SK-N-SH (cell line): ENCODE data around the gene TMEM39B. TPM values are rescaled to one million over a fixed set of nuclear protein-coding genes. Genes with fewer than 3 reads are reported as not detected.
A peak's percentile ranks its signal among the peaks of the same experiment; 100 is the strongest.

Source experiments
- CTCF ChIA-PET: fragments of 300-600, 350-600 bp; formaldehyde crosslinking; extraction: SDS; loops from one replicate; lab custom pipeline; 2021; lab: Yijun Ruan, JAX
- POLR2A ChIA-PET: fragments of 350-600 bp; sonication (Branson Sonifier 250); formaldehyde crosslinking; extraction: SDS; loops from one replicate; lab custom pipeline; 2020; ENCODE audit warnings: antibody characterized with exemption, inconsistent platforms; lab: Yijun Ruan, JAX
- DNase-seq: peaks from one replicate; pipeline ENCODE4 v3.0.0; 2012
- H2AFZ ChIP-seq: fragments of 200-600 bp; sonication (generic); 2 replicates; pipeline ENCODE4 v1.8.1; 2016; ENCODE audit warnings: antibody characterized with exemption, mild to moderate bottlenecking, low read depth
- H3F3A ChIP-seq: fragments of 200-600 bp; sonication (generic); replicated peaks from 2 replicates; pipeline ENCODE3; 2016; ENCODE audit warnings: antibody characterized with exemption, mild to moderate bottlenecking; ENCODE audit not compliant: insufficient read depth
- H3K27ac ChIP-seq, 2 experiments: fragments of 200-500 bp in 1 of 2; fragments of 200-600 bp in 1 of 2; sonication (Bioruptor generic) in 1 of 2; sonication (generic), shearing (Covaris generic) in 1 of 2; 2 replicates each; pipeline versions ENCODE4 v1.5.1 to v1.6.1; 2014 to 2016; ENCODE audit warnings: low read depth in 2 of 2, inconsistent platforms in 1 of 2, low read length in 1 of 2, mild to moderate bottlenecking in 1 of 2, mixed read lengths in 1 of 2
- H3K27me3 ChIP-seq: fragments of 200-600 bp; sonication (generic), shearing (Covaris generic); 2 replicates; pipeline ENCODE4 v1.6.1; 2016; ENCODE audit warnings: mixed run types; ENCODE audit not compliant: insufficient read depth
- H3K36me3 ChIP-seq, 2 experiments: fragments of 200-500 bp in 1 of 2; fragments of 200-600 bp in 1 of 2; sonication (Bioruptor generic) in 1 of 2; sonication (generic) in 1 of 2; replicated peaks in 1 of 2; 2 replicates each; pipeline versions ENCODE3 to v1.5.1; 2014 to 2016; ENCODE audit warnings: low read length in 1 of 2, mild to moderate bottlenecking in 1 of 2; ENCODE audit not compliant: insufficient read depth in 2 of 2, control insufficient read depth in 1 of 2
- H3K4me1 ChIP-seq, 2 experiments: fragments of 200-500 bp in 1 of 2; fragments of 200-600 bp in 1 of 2; sonication (Bioruptor generic) in 1 of 2; sonication (generic), shearing (Covaris generic) in 1 of 2; 2 replicates each; pipeline versions ENCODE4 v1.5.1 to v1.6.1; 2014 to 2016; ENCODE audit warnings: low read depth in 1 of 2, low read length in 1 of 2, mixed run types in 1 of 2; ENCODE audit not compliant: insufficient read depth in 2 of 2, control insufficient read depth in 1 of 2
- H3K4me2 ChIP-seq: fragments of 200-600 bp; sonication (generic), shearing (Covaris generic); 2 replicates; pipeline ENCODE4 v1.6.1; 2017; ENCODE audit warnings: mixed run types
- H3K4me3 ChIP-seq, 2 experiments: fragments of 200-500 bp in 1 of 2; fragments of 200-600 bp in 1 of 2; sonication (Bioruptor generic) in 1 of 2; sonication (generic), shearing (Covaris generic) in 1 of 2; 2 replicates each; pipeline versions ENCODE4 v1.5.1 to v1.8.1; 2014 to 2016; ENCODE audit warnings: low read depth in 2 of 2, inconsistent platforms in 1 of 2, low read length in 1 of 2, mild to moderate bottlenecking in 1 of 2, mixed read lengths in 1 of 2, moderate library complexity in 1 of 2
- H3K79me2 ChIP-seq: fragments of 200-600 bp; sonication (generic); 2 replicates; pipeline ENCODE4 v1.8.1; 2017; ENCODE audit warnings: mild to moderate bottlenecking; ENCODE audit not compliant: insufficient read depth
- H3K9ac ChIP-seq: fragments of 200-600 bp; sonication (generic); 2 replicates; pipeline ENCODE4 v1.6.1; 2017; ENCODE audit warnings: mixed run types
- H3K9me2 ChIP-seq: fragments of 200-600 bp; sonication (generic); 2 replicates; pipeline ENCODE4 v1.6.1; 2017; ENCODE audit warnings: mixed run types
- H3K9me3 ChIP-seq: fragments of 200-600 bp; sonication (generic); 2 replicates; pipeline ENCODE4 v1.6.1; 2017; ENCODE audit warnings: mixed run types, mild to moderate bottlenecking, moderate library complexity
- H4K20me1 ChIP-seq: fragments of 200-600 bp; sonication (generic); 2 replicates; pipeline ENCODE4 v1.6.1; 2017; ENCODE audit warnings: mild to moderate bottlenecking, mixed run types; ENCODE audit not compliant: insufficient read depth
- EP300 ChIP-seq, 2 experiments: IDR thresholded peaks; 2 replicates each; pipeline versions ENCODE4 v1.4.0 to v1.6.1; 2012; ENCODE audit warnings: borderline replicate concordance in 1 of 2, low read depth in 1 of 2, low read length in 1 of 2
- GABPA ChIP-seq: IDR thresholded peaks from 2 replicates; pipeline ENCODE4 v1.4.0; 2012; ENCODE audit warnings: low read depth, mild to moderate bottlenecking
- JUND ChIP-seq: IDR thresholded peaks from 2 replicates; pipeline ENCODE4 v1.4.0; 2012
- MEF2A ChIP-seq: IDR thresholded peaks from 2 replicates; pipeline ENCODE4 v1.4.0; 2012; ENCODE audit warnings: low read depth, borderline replicate concordance
- MXI1 ChIP-seq: IDR thresholded peaks from 2 replicates; pipeline ENCODE4 v1.6.1; 2012; ENCODE audit warnings: mild to moderate bottlenecking, low read depth, low read length, improper control_type of control experiment
- RCOR1 ChIP-seq: fragments of 150-350 bp; IDR thresholded peaks from 2 replicates; pipeline ENCODE4 v1.6.1; 2017; ENCODE audit warnings: antibody characterized with exemption, low read length
- RFX5 ChIP-seq: IDR thresholded peaks from 2 replicates; pipeline ENCODE4 v1.6.1; 2012; ENCODE audit warnings: mild to moderate bottlenecking, improper control_type of control experiment, low read length
- RXRA ChIP-seq: IDR thresholded peaks from 2 replicates; pipeline ENCODE4 v1.4.0; 2012; ENCODE audit warnings: low read depth, mild to moderate bottlenecking, borderline replicate concordance
- TAF1 ChIP-seq: IDR thresholded peaks from 2 replicates; pipeline ENCODE4 v1.6.1; 2012; ENCODE audit warnings: low read depth, mild to moderate bottlenecking, low read length, moderate library complexity, borderline replicate concordance
- TEAD4 ChIP-seq: IDR thresholded peaks from 2 replicates; pipeline ENCODE4 v1.4.0; 2012; ENCODE audit warnings: mild to moderate bottlenecking, borderline replicate concordance; ENCODE audit not compliant: insufficient read depth
- WGBS: methylation state at CpG from one replicate; pipeline ENCODE4 v1.1.6; 2017; ENCODE audit warnings: low lambda C conversion rate; 5-methylcytosine and 5-hydroxymethylcytosine counted together
- polyA plus RNA-seq, 3 experiments: library from polyadenylated mRNA; depleted of rRNA; stranded (reverse); fragments of >200 nt; gene quantifications; 2 replicates each; pipeline ENCODE4 v1.2.3, GENCODE V29; 2012
- TF ChIP-seq, protein P1 (sequence below): fragments of 200-600 bp; sonication (generic); IDR thresholded peaks from 2 replicates; pipeline ENCODE4 v1.6.1; 2017; ENCODE audit warnings: antibody characterized with exemption, mild to moderate bottlenecking, moderate library complexity
- TF ChIP-seq, protein P2 (sequence below): IDR thresholded peaks from 2 replicates; pipeline ENCODE4 v1.4.0; 2012; ENCODE audit warnings: low read depth, borderline replicate concordance

The TMEM39B gene
- polyA plus RNA-seq, 1 of the 3 experiments (the other 2 are of a cell fraction), result 25.1 TPM

DNA sequence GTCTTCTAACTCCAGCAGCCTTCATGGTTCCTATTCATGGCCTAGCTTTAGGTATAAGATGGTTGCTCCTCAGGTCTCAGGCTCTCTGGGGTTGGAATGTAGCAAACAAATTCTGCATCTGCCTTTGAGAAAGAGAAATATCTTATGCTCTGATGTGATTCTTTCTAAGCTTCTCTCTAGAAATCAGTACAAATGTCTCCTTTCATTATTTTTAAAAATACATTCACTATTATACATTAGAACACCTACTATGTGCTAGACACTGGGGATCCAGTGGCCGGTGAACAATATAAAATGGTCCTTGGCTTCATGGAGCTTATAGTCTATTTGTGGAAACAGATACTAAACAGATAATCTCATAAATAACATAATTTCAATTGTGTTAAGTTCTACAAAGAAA lies 16.1 kb upstream of the TMEM39B start:
- no peak overlapping the region for H3K27ac ChIP-seq
- no peaks in the 10 kb centered on the region for H3K9me3 ChIP-seq
- TF ChIP-seq MXI1, result no peak
- TF ChIP-seq TEAD4, result no peak
- TF ChIP-seq RCOR1, result no peak
- TF ChIP-seq GABPA, result no peak
- TF ChIP-seq JUND, result no peak
- TF ChIP-seq, protein P1, sequence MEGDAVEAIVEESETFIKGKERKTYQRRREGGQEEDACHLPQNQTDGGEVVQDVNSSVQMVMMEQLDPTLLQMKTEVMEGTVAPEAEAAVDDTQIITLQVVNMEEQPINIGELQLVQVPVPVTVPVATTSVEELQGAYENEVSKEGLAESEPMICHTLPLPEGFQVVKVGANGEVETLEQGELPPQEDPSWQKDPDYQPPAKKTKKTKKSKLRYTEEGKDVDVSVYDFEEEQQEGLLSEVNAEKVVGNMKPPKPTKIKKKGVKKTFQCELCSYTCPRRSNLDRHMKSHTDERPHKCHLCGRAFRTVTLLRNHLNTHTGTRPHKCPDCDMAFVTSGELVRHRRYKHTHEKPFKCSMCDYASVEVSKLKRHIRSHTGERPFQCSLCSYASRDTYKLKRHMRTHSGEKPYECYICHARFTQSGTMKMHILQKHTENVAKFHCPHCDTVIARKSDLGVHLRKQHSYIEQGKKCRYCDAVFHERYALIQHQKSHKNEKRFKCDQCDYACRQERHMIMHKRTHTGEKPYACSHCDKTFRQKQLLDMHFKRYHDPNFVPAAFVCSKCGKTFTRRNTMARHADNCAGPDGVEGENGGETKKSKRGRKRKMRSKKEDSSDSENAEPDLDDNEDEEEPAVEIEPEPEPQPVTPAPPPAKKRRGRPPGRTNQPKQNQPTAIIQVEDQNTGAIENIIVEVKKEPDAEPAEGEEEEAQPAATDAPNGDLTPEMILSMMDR, result no peak
- TF ChIP-seq MEF2A, result no peak
- H3K9me2 ChIP-seq, result no peaks in the 10 kb centered on the region
- H3K4me2 ChIP-seq, result no peak overlapping the region
- ChIA-PET POLR2A (interaction anchor here (1.1 to 2.0 kb wide), 2 partner anchors 8 to 11 kb away, joined by 5 to 9 read pairs; no protein-coding TSS in a partner anchor), CTCF (interaction anchor here (0.7 to 1.5 kb wide), 3 partner anchors 17 to 290 kb away, joined by 3 to 5 read pairs (median 4); partner anchors contain the start of gene TMEM39B)
- H3K79me2 ChIP-seq, result peaks cover 52% of the 10 kb centered on the region
- H3K4me3 ChIP-seq, result no peak overlapping the region
- H3K36me3 ChIP-seq, result peaks cover 80 to 86% of the 10 kb centered on the region in 2 experiments
- DNase-seq, result no peak
- peaks cover 29% of the 10 kb centered on the region for H4K20me1 ChIP-seq
- 92% methylated on average over 1 of the region's 1 CpG for WGBS
- peaks cover 0 to 4% of the 10 kb centered on the region in 2 experiments; a peak in 1 of 4 replicates for H3K4me1 ChIP-seq
- H3K9ac ChIP-seq, result no peak overlapping the region
- H3K27me3 ChIP-seq, result no peaks in the 10 kb centered on the region
- no peak overlapping the region for H2AFZ ChIP-seq
- peaks cover 59% of the 10 kb centered on the region for H3F3A ChIP-seq

DNA sequence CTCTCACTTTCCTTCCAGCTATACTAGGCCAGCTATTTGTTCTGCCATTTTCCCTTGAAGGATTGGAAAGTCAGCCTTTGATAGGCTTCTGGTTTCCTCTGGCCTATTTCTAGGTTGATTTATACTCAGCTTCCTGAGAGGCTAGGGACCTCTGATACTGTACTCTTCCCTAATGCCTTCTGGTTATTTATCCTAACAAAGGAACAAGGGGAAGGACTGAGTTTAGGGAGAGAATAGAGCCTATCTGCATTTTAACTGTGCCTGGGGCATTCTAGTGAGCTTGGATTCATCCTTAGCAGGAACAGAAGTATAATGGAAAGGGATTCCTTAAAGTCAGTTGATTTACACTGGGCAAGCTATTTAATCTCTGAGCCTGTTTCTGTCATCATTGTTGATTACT lies 11.8 kb upstream of the TMEM39B start:
- DNase-seq, result no peak
- Histone ChIP-seq H3K9ac (no peak overlapping the region), H3K9me3 (no peaks in the 10 kb centered on the region), H3K27me3 (no peaks in the 10 kb centered on the region), H4K20me1 (peaks cover 21% of the 10 kb centered on the region), H3K36me3 (peaks cover 55 to 63% of the 10 kb centered on the region in 2 experiments), H2AFZ (no peak overlapping the region), H3K27ac (peak overlapping the region in 1 of 2 experiments; percentile 88; a peak in 1 of 4 replicates), H3K4me1 (peaks cover 12 to 23% of the 10 kb centered on the region in 2 experiments; a peak in 3 of 4 replicates), H3K9me2 (no peaks in the 10 kb centered on the region), H3K79me2 (peaks cover 23% of the 10 kb centered on the region; the same call in 1 of the 2 replicates), H3K4me2 (no peak overlapping the region), H3F3A (peaks cover 87% of the 10 kb centered on the region), H3K4me3 (no peak overlapping the region)
- TF ChIP-seq, protein P2, sequence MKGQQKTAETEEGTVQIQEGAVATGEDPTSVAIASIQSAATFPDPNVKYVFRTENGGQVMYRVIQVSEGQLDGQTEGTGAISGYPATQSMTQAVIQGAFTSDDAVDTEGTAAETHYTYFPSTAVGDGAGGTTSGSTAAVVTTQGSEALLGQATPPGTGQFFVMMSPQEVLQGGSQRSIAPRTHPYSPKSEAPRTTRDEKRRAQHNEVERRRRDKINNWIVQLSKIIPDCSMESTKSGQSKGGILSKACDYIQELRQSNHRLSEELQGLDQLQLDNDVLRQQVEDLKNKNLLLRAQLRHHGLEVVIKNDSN, result no peak
- TF ChIP-seq TAF1 (no peak), RFX5 (no peak), TEAD4 (no peak), RXRA (no peak), EP300 (IDR thresholded peaks at IDR 0.05; ENCODE audit: borderline replicate concordance in 1 of 2, low read depth in 1 of 2, low read length in 1 of 2) (no peak)
- ChIA-PET POLR2A (no interaction called here), CTCF (interaction anchor here (1.0 to 1.8 kb wide), 2 partner anchors 10 to 13 kb away, joined by 3 to 4 read pairs; no protein-coding TSS in a partner anchor)
